Fibroblast of mammary gland (primary cell): ENCODE measurements around the gene DYNAP.

Experiments
- DNase-seq: peaks from one replicate; pipeline ENCODE4 v3.0.0-alpha.2; 2010; ENCODE audit warnings: low read depth
- H3K4me3 ChIP-seq: 2 replicates; pipeline ENCODE4 v1.5.1; 2011; ENCODE audit warnings: low read depth, mild to moderate bottlenecking, low read length, moderate library complexity; ENCODE audit not compliant: control insufficient read depth
- TF ChIP-seq, protein P1 (sequence below): conservative IDR thresholded peaks from 2 replicates; pipeline ENCODE4 v1.5.1; 2011; ENCODE audit warnings: low read depth, low read length, inconsistent platforms; ENCODE audit not compliant: control insufficient read depth, insufficient read depth

The DYNAP gene

GRCh38 chr18:54608028-54608642 is 17.1 kb downstream of the DYNAP start:
- TF ChIP-seq, protein P1, sequence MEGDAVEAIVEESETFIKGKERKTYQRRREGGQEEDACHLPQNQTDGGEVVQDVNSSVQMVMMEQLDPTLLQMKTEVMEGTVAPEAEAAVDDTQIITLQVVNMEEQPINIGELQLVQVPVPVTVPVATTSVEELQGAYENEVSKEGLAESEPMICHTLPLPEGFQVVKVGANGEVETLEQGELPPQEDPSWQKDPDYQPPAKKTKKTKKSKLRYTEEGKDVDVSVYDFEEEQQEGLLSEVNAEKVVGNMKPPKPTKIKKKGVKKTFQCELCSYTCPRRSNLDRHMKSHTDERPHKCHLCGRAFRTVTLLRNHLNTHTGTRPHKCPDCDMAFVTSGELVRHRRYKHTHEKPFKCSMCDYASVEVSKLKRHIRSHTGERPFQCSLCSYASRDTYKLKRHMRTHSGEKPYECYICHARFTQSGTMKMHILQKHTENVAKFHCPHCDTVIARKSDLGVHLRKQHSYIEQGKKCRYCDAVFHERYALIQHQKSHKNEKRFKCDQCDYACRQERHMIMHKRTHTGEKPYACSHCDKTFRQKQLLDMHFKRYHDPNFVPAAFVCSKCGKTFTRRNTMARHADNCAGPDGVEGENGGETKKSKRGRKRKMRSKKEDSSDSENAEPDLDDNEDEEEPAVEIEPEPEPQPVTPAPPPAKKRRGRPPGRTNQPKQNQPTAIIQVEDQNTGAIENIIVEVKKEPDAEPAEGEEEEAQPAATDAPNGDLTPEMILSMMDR: no peak
- no peak overlapping the region for H3K4me3 ChIP-seq
- peak; percentile 46 for DNase-seq

GRCh38 chr18:54611816-54612215 is 20.8 kb downstream of the DYNAP start:
- no peak for DNase-seq
- TF ChIP-seq, protein P1: no peak
- H3K4me3 ChIP-seq: no peak overlapping the region

DNA sequence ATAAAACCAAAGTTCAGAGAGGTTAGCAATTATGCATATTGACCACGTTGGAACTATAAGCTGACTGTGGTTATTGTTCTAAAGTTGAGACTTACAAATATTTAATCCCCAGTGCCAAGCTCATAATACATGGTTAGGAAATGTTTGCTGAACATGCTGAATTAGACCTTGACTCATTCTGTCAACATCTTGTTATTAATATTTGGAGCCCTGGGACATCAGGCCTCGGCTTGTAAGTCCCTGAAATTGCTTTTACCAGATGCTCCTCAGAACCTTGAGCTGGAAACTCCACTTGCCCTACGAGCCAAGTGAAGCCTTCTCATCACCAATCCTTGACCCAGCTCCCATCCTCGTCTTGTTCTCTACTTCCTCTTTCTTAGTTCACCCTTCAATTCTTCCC is 21.2 kb downstream of the DYNAP start:
- TF ChIP-seq, protein P1: no peak
- DNase-seq: peak; percentile 36
- H3K4me3 ChIP-seq: no peak overlapping the region

DNA sequence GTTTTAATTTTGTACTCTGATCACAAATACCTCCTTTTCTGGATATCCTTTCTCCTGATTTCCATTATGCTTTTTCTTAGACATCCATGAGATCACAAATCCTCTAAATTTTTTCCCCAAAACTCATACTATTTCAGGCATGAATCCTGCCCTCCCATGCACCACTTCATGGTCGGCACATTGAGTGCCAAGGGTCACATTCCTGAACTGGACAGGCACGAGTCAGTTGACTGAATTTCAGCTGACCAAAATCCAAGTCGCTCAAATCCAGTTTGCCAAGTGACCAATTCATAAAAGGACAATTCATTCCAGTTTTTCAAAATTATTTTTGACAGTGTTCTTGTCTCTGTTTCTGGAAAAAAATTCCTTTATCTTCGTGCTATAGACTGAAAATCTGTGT is 22.1 kb downstream of the DYNAP start:
- TF ChIP-seq, protein P1: no peak
- no peak overlapping the region for H3K4me3 ChIP-seq
- no peak for DNase-seq

DNA sequence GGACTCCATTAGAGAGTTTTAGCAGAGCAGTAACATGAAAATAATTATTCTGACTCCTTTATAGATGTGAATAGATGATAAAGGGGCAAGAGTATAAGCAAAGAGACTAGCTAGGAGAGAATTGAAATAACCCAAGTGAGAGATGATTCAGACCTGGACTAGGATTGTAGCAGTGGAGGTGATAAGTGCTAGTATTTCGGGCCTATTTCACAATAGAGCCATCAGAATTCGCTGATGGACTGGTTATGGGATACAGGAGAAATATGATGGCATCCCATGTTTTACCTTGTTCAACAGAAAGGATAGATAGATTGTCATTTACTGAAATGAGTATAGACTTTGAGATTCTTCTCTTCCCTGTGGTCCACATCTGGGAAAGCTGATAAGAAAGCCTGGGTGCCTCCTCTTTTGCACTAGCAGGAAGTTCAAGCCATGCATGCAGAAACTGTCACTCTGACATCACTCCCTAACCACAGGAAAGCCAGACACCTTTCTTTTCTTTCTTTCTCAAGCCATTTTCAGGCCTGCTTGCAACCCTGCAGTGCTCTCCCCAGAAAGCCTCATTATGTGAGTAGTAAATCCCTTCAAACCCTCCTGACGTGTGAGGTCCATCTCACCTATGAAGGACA is 25.3 kb downstream of the DYNAP start:
- no peak for DNase-seq
- no peak overlapping the region for H3K4me3 ChIP-seq
- TF ChIP-seq, protein P1: no peak

- no peak overlapping the region for H3K4me3 ChIP-seq
- DNase-seq: no peak
- TF ChIP-seq, protein P1: peak; percentile 33
These were observed 31.0 kb downstream of the DYNAP start for GRCh38 chr18:54622084-54622483.
